Measurements from ENCODE around the gene CFAP46.
"Not testable (repeated sequence)": the region's sequence is repeated elsewhere in the genome, so short reads cannot be mapped to it uniquely, and the experiment has no call there.

Gene CFAP46

DNA sequence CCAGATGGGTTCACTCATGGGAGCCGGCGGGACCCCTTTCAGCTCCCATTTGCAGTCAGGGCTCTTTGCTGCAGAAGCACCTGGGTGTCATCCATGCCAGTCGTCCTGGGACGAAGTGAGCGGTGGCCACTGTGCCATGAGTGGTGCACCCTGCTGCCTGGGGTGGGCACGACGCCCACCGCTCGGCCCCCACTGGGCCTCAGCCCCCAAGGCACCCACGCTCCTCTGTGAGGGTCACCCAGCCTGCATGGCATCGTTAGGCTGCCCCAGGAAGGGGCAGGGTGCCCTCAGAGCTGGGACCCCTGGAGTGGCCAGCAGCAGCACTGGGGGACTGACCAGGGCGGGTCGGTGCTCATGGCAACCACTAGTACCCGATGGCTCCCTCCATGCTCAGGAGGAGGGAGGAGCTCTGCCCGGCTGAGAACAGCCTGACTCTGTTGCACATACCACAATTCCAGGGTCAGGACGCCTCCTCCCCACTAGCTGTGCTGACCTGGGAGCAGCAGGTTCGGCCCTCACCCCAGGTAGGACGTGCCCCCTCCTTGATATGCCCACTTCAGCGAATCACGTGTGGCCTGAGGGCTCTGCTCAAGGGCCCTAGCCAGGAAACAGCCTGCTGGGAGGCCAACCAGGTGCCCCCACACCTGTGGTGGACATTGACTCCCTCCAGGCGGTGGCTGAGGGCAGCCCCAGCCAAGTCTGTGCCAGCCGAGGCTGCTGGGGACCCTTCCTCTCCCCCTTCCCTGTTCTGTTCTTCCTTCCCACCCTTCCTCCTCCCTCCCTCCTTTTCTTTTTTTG lies 28.5 kb upstream of the CFAP46 start:
- H3K4me3 ChIP-seq (ENCODE audit: low read depth, low read length), result no peak overlapping the region
- H3K4me1 ChIP-seq (ENCODE audit: control insufficient read depth, insufficient read depth, low read length), result peaks cover 12% of the 10 kb centered on the region
- H3K9me3 ChIP-seq (ENCODE audit: control insufficient read depth, insufficient read depth, low read length), result no peaks in the 10 kb centered on the region
- H3K27me3 ChIP-seq (ENCODE audit: control insufficient read depth, insufficient read depth, low read length), result no peaks in the 10 kb centered on the region
- H3K36me3 ChIP-seq (ENCODE audit: control insufficient read depth, insufficient read depth, low read length), result no peaks in the 10 kb centered on the region
- no peak overlapping the region for H3K27ac ChIP-seq (ENCODE audit: low read depth, low read length)
- no peak overlapping the region for H3K9ac ChIP-seq (ENCODE audit: low read depth, low read length)

DNA sequence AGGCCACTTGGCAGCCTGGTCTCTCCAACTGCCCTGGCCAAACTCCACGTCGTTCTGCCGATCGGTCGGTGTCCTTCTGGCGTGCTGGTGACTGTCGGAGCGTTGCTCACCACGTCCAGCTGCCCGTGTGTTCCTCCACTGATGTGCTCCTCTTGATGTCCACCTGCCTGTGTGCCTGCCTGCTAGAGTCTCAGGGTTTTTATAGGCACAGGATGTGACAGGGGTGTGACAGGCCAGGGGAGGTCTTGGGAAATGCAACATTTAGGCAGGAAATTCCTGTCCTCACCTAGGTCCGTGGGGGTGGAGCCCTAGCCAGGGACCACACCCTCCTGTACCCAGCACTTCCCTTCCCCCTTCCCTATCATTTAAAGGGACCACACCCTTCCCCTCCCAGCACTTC lies 25.2 kb upstream of the CFAP46 start:
- Histone ChIP-seq H3K4me1 (ENCODE audit: control insufficient read depth, insufficient read depth, low read length) (peaks cover 12% of the 10 kb centered on the region), H3K9ac (ENCODE audit: low read depth, low read length) (no peak overlapping the region), H3K27me3 (ENCODE audit: control insufficient read depth, insufficient read depth, low read length) (no peaks in the 10 kb centered on the region), H3K27ac (ENCODE audit: low read depth, low read length) (no peak overlapping the region), H3K36me3 (ENCODE audit: control insufficient read depth, insufficient read depth, low read length) (no peaks in the 10 kb centered on the region), H3K4me3 (ENCODE audit: low read depth, low read length) (no peak overlapping the region), H3K9me3 (ENCODE audit: control insufficient read depth, insufficient read depth, low read length) (no peaks in the 10 kb centered on the region)

- H3K27ac ChIP-seq (ENCODE audit: low read depth, low read length), result no peak overlapping the region
- no peaks in the 10 kb centered on the region for H3K9me3 ChIP-seq (ENCODE audit: control insufficient read depth, insufficient read depth, low read length)
- no peaks in the 10 kb centered on the region for H3K36me3 ChIP-seq (ENCODE audit: control insufficient read depth, insufficient read depth, low read length)
- no peak overlapping the region for H3K9ac ChIP-seq (ENCODE audit: low read depth, low read length)
- H3K4me1 ChIP-seq (ENCODE audit: control insufficient read depth, insufficient read depth, low read length), result peaks cover 4% of the 10 kb centered on the region
- no peaks in the 10 kb centered on the region for H3K27me3 ChIP-seq (ENCODE audit: control insufficient read depth, insufficient read depth, low read length)
- H3K4me3 ChIP-seq (ENCODE audit: low read depth, low read length), result no peak overlapping the region
These were observed 23.2 kb upstream of the CFAP46 start for GRCh38 chr10:132965411-132966057.

DNA sequence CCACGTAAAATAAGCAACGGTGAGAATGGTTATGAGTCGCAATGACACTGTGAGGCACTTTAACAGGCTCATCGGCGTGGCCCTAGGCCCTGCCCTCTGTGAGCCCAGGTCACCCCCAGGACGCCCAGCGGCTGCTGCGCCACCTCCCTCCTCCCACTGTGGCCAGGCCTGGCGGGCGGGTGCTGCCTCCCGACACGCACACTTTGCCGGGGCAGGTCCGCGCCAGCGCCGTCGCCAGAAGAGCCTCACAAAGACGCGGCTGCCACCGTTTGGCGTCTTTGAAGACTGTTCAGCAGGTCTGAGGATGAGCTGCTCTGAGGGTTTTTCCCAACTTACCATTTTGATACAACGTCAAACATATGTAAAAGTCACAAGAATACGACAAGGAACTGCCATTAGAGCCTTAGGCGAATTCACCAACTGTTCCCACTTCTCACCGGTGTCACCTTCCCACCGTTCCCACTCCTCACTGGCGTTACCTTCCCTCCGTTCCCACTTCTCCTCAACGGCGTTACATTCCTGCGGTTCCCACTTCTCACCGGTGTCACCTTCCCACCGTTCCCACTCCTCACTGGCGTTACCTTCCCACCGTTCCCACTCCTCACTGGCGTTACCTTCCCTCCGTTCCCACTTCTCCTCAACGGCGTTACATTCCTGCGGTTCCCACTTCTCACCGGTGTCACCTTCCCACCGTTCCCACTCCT lies 22.5 kb upstream of the CFAP46 start:
- not testable (repeated sequence) for H3K27ac ChIP-seq (ENCODE audit: low read depth, low read length); H3K9me3 ChIP-seq (ENCODE audit: control insufficient read depth, insufficient read depth, low read length); H3K4me3 ChIP-seq (ENCODE audit: low read depth, low read length); H3K9ac ChIP-seq (ENCODE audit: low read depth, low read length); H3K27me3 ChIP-seq (ENCODE audit: control insufficient read depth, insufficient read depth, low read length); H3K36me3 ChIP-seq (ENCODE audit: control insufficient read depth, insufficient read depth, low read length); H3K4me1 ChIP-seq (ENCODE audit: control insufficient read depth, insufficient read depth, low read length)

- H3K36me3 ChIP-seq (ENCODE audit: control insufficient read depth, insufficient read depth, low read length), result no peaks in the 10 kb centered on the region
- no peaks in the 10 kb centered on the region for H3K9me3 ChIP-seq (ENCODE audit: control insufficient read depth, insufficient read depth, low read length)
- no peaks in the 10 kb centered on the region for H3K27me3 ChIP-seq (ENCODE audit: control insufficient read depth, insufficient read depth, low read length)
- no peak overlapping the region for H3K9ac ChIP-seq (ENCODE audit: low read depth, low read length)
- H3K4me1 ChIP-seq (ENCODE audit: control insufficient read depth, insufficient read depth, low read length), result peaks cover 4% of the 10 kb centered on the region
- no peak overlapping the region for H3K4me3 ChIP-seq (ENCODE audit: low read depth, low read length)
- H3K27ac ChIP-seq (ENCODE audit: low read depth, low read length), result no peak overlapping the region
These were observed 21.9 kb upstream of the CFAP46 start for GRCh38 chr10:132964231-132964630.

- no peak overlapping the region for H3K27ac ChIP-seq (ENCODE audit: low read depth, low read length)
- H3K9ac ChIP-seq (ENCODE audit: low read depth, low read length), result no peak overlapping the region
- H3K4me3 ChIP-seq (ENCODE audit: low read depth, low read length), result no peak overlapping the region
- no peaks in the 10 kb centered on the region for H3K36me3 ChIP-seq (ENCODE audit: control insufficient read depth, insufficient read depth, low read length)
- no peaks in the 10 kb centered on the region for H3K27me3 ChIP-seq (ENCODE audit: control insufficient read depth, insufficient read depth, low read length)
- no peaks in the 10 kb centered on the region for H3K9me3 ChIP-seq (ENCODE audit: control insufficient read depth, insufficient read depth, low read length)
- H3K4me1 ChIP-seq (ENCODE audit: control insufficient read depth, insufficient read depth, low read length), result peaks cover 4% of the 10 kb centered on the region
These were observed 21.1 kb upstream of the CFAP46 start for GRCh38 chr10:132963430-132963960.

GRCh38 chr10:132962623-132963429 lies 20.5 kb upstream of the CFAP46 start:
- no peaks in the 10 kb centered on the region for H3K9me3 ChIP-seq (ENCODE audit: control insufficient read depth, insufficient read depth, low read length)
- H3K27ac ChIP-seq (ENCODE audit: low read depth, low read length), result no peak overlapping the region
- peaks cover 4% of the 10 kb centered on the region for H3K4me1 ChIP-seq (ENCODE audit: control insufficient read depth, insufficient read depth, low read length)
- no peaks in the 10 kb centered on the region for H3K36me3 ChIP-seq (ENCODE audit: control insufficient read depth, insufficient read depth, low read length)
- no peak overlapping the region for H3K9ac ChIP-seq (ENCODE audit: low read depth, low read length)
- peak overlapping the region; percentile 53 for H3K4me3 ChIP-seq (ENCODE audit: low read depth, low read length)
- no peaks in the 10 kb centered on the region for H3K27me3 ChIP-seq (ENCODE audit: control insufficient read depth, insufficient read depth, low read length)

DNA sequence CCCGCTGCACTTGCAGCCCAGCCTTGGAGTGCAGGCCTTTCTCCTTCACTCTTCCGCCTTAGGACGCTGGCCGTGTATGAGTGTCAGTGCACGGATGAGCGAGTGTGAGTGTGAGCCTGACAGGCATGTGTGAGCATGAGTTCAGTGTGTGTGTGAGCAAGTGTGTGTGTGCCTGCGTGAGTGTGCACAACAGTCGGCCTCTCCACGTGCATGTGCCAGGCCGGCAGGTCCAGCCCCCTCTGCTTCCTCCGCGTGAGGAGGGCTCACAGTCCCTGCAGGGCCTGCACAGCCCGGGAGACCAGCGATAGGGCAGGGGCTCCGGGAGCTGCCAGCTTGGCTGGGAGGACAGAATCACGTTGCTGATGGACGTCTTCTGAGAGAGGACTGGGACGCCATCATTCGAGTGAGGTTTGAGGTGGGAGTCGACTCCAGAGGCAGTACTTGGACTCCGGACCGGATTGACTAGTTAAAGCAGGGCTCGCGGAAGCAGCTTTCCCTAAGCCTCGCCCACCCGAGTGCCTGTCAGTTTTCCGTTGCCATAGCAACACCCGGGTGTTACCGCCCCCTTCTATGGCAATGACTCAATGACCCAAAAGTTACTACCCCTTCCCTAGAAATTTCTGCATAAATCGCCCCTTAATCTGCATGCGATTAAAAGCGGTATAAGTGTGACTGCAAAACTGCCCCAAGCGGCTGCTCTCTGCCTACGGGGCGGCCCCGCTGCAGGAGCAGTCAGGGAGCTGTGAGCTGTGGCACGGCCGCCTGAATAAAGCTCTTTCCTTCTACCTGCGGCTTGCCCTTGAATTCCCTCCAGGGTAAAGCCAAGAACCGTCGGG lies 19.6 kb upstream of the CFAP46 start:
- no peaks in the 10 kb centered on the region for H3K27me3 ChIP-seq (ENCODE audit: control insufficient read depth, insufficient read depth, low read length)
- H3K27ac ChIP-seq (ENCODE audit: low read depth, low read length), result no peak overlapping the region
- H3K4me3 ChIP-seq (ENCODE audit: low read depth, low read length), result peak overlapping the region; percentile 53

GRCh38 chr10:132961420-132961786 lies 19.0 kb upstream of the CFAP46 start:
- no peak overlapping the region for H3K27ac ChIP-seq (ENCODE audit: low read depth, low read length)
- H3K4me3 ChIP-seq (ENCODE audit: low read depth, low read length), result no peak overlapping the region
- no peaks in the 10 kb centered on the region for H3K27me3 ChIP-seq (ENCODE audit: control insufficient read depth, insufficient read depth, low read length)
- H3K4me1 ChIP-seq (ENCODE audit: control insufficient read depth, insufficient read depth, low read length), result peaks cover 4% of the 10 kb centered on the region
- H3K9ac ChIP-seq (ENCODE audit: low read depth, low read length), result no peak overlapping the region
- no peaks in the 10 kb centered on the region for H3K9me3 ChIP-seq (ENCODE audit: control insufficient read depth, insufficient read depth, low read length)
- no peaks in the 10 kb centered on the region for H3K36me3 ChIP-seq (ENCODE audit: control insufficient read depth, insufficient read depth, low read length)

More for the DNA sequence above, 19.6 kb upstream of the CFAP46 start:
- H3K9ac ChIP-seq (ENCODE audit: low read depth, low read length), result no peak overlapping the region
- H3K4me1 ChIP-seq (ENCODE audit: control insufficient read depth, insufficient read depth, low read length), result peaks cover 4% of the 10 kb centered on the region
- no peaks in the 10 kb centered on the region for H3K9me3 ChIP-seq (ENCODE audit: control insufficient read depth, insufficient read depth, low read length)
- H3K36me3 ChIP-seq (ENCODE audit: control insufficient read depth, insufficient read depth, low read length), result no peaks in the 10 kb centered on the region
